Left lung (tissue), 10 donors: Measurements from ENCODE around the gene AK8. TPM values are rescaled to one million over a fixed set of nuclear protein-coding genes. Genes with fewer than 3 reads are reported as not detected.
A peak's percentile ranks its signal among the peaks of the same experiment; 100 is the strongest.

Experiments used
- ATAC-seq: fragments of 200-7000 bp; cut with Tn5 transposase; one replicate; pipeline ENCODE4 v1.9.1; 2020; ENCODE audit warnings: moderate library complexity
- DNase-seq, 4 donors: peaks; one replicate each; pipeline ENCODE4 v3.0.0-alpha.2; 2013 to 2020
- H3K27ac ChIP-seq, 2 donors: fragments of 200-600 bp; sonication (generic) in 1 of 2; one replicate each; pipeline versions ENCODE4 v1.5.0 to v1.8.0; 2020 to 2021
- H3K27me3 ChIP-seq, 2 donors: fragments of 200-600 bp; sonication (generic) in 1 of 2; one replicate each; pipeline versions ENCODE4 v1.5.0 to v1.8.0; 2020 to 2021
- H3K36me3 ChIP-seq, 2 donors: fragments of 200-600 bp; sonication (generic) in 1 of 2; one replicate each; pipeline versions ENCODE4 v1.5.0 to v1.8.0; 2020 to 2021
- H3K4me1 ChIP-seq, 2 donors: fragments of 200-600 bp; one replicate each; pipeline ENCODE4 v1.8.0; 2021
- H3K4me3 ChIP-seq, 2 donors: fragments of 200-600 bp; sonication (generic) in 1 of 2; one replicate each; pipeline versions ENCODE4 v1.5.0 to v1.8.0; 2020 to 2021; ENCODE audit warnings: mild to moderate bottlenecking in 1 of 2
- H3K9me3 ChIP-seq, 2 donors: fragments of 200-600 bp; sonication (generic) in 1 of 2; one replicate each; pipeline versions ENCODE4 v1.5.0 to v1.8.0; 2020 to 2021
- CTCF ChIP-seq, 2 donors: fragments of 200-600 bp; sonication (generic) in 1 of 2; IDR thresholded peaks; one replicate each; pipeline versions ENCODE4 v1.5.0 to v1.8.0; 2021; ENCODE audit warnings: antibody characterized with exemption in 2 of 2
- intact Hi-C, 2 donors: fragments of 100-400 bp; cut with DNase I; formaldehyde crosslinking; loops; one replicate each; pipeline versions ENCODE4 v1.11.2 to v1.14.2; 2022
- polyA plus RNA-seq, 6 donors: library from polyadenylated mRNA; unstranded; fragments of 120-200 nt; gene quantifications; one replicate each; pipeline ENCODE4 v1.2.1, GENCODE V29; 2013; ENCODE audit not compliant: insufficient read length in 6 of 6
- total RNA-seq, 2 donors: library from RNA; stranded (reverse); fragmentation: NEBNext Ultra II Directional; extraction: Animal tissue kit (Norgen Biotek cat#: 25700); gene quantifications; one replicate each; pipeline ENCODE4 v1.2.1, GENCODE V29; 2021
- donor health status: DM: no; HTN: yes; CAD: no.
- donor health status: DM: no; HTN: no; CAD: no.

AK8 gene
- total and polyA plus RNA-seq, 8 donors: 0.55 to 3.6 (median 2.4) TPM

DNA sequence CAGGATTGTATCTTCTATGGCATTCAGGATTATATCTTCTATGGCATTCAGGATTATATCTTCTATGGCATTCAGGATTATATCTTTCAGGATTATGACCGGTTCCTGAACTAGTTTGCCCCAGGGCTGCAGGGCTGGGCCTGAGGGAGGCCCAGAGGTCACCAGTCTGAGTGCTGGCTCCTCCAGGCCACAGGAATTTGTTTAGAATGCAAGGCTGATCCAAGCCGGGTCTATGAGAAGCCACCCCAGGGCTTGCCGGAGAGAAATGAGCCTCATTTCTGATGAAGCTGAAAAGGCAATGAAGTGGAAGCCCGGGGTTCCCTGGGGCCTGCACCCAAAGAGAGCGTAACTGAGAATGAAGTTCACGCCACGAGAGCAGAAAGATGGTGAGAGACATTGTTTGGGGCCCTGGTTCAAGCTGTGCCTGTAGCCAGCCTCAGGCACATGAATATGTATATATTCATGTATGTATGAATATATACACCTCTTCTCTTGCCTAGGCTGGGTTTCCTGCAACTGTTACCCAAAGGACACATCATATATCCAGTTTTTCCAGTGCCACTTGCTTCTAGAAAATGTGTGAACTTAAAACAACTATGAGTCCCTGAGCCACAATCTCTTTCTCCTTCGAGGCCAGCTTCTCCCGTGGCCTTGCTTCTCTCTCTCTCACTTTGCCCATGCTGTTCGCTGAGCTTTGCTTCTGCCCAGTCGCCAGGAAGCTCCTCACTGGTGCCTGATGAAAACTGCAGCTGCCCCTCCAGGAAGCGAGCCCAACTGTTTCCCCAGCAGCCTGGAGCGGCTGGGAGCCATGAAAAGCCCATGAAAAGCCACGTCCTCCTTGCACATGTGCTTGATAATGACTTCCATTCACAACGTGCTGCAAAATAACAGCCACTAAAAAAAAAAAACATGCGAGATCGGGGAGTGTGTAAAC is 145.5 kb downstream of the AK8 start:
- H3K9me3 ChIP-seq: no peaks in the 10 kb centered on the region
- H3K27me3 ChIP-seq: no peaks in the 10 kb centered on the region
- H3K27ac ChIP-seq: no peak overlapping the region
- H3K4me3 ChIP-seq: no peak overlapping the region
- DNase-seq: peak in 1 of 4 donors; percentile 6
- no peaks in the 10 kb centered on the region for H3K4me1 ChIP-seq
- H3K36me3 ChIP-seq: no peaks in the 10 kb centered on the region
- TF ChIP-seq CTCF (IDR thresholded peaks at IDR 0.05): no peak
- peak; percentile 36 for ATAC-seq
- intact Hi-C loops: no loop called here

DNA sequence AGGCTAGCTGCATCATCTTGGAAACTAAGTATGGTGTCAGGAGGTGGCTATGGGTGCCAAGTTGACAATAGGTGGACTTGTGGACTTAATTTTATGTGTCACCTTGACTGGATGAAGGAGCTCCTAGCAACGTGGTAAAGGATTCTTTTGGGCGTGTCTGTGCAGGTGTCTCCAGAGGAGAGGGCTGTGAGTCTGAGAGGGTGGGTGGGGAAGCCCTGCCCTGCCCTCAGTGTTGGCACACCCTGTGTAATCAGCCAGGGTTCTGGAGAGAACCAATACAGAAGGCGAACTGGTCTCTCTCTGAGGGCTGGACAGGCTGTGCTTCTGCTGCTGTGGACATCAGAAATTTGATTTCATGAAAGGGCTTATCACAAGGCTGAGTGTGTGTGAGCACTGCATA is 146.9 kb downstream of the AK8 start:
- Histone ChIP-seq H3K4me3 (no peak overlapping the region), H3K27me3 (no peaks in the 10 kb centered on the region), H3K9me3 (no peaks in the 10 kb centered on the region), H3K36me3 (no peaks in the 10 kb centered on the region), H3K4me1 (no peaks in the 10 kb centered on the region), H3K27ac (no peak overlapping the region)
- peak in 1 of 4 donors; percentile 41 for DNase-seq
- intact Hi-C loops: no loop called here
- peak; percentile 78 for ATAC-seq
- TF ChIP-seq CTCF (IDR thresholded peaks at IDR 0.05): no peak

GRCh38 chr9:132730054-132731033 is 147.7 kb downstream of the AK8 start:
- ATAC-seq (no peak), DNase-seq (no peak)
- H3K27me3 ChIP-seq: no peaks in the 10 kb centered on the region
- H3K9me3 ChIP-seq: no peaks in the 10 kb centered on the region
- intact Hi-C loops: no loop called here
- no peak for TF ChIP-seq CTCF (IDR thresholded peaks at IDR 0.05)
- H3K27ac ChIP-seq: no peak overlapping the region
- no peak overlapping the region for H3K4me3 ChIP-seq
- no peaks in the 10 kb centered on the region for H3K4me1 ChIP-seq
- no peaks in the 10 kb centered on the region for H3K36me3 ChIP-seq

- H3K27ac ChIP-seq: no peak overlapping the region
Observed at GRCh38 chr9:132729235-132729890, 148.7 kb downstream of the AK8 start.

More at GRCh38 chr9:132729235-132729890, 148.7 kb downstream of the AK8 start:
- Histone ChIP-seq H3K27me3 (no peaks in the 10 kb centered on the region), H3K4me1 (no peaks in the 10 kb centered on the region), H3K36me3 (no peaks in the 10 kb centered on the region), H3K9me3 (no peaks in the 10 kb centered on the region), H3K4me3 (no peak overlapping the region)
- no peak for TF ChIP-seq CTCF (IDR thresholded peaks at IDR 0.05)
- no peak for DNase-seq
- peak; percentile 64 for ATAC-seq
- intact Hi-C loops: no loop called here
